Measurements from ENCODE around the gene MRTFB. TPM values are rescaled to one million over a fixed set of nuclear protein-coding genes. Genes with fewer than 3 reads are reported as not detected.

Gene MRTFB
- total and polyA plus RNA-seq, 2 of the 13 experiments (the other 11 are each of a cell fraction or from before 2014, with no cell fraction given) = 11.4 to 14.0 TPM

- peak; percentile 76 for TF ChIP-seq ZNF770 (CRISPR knock-in tag; IDR thresholded peaks at IDR 0.05)
- TF ChIP-seq ZNF10 (CRISPR knock-in tag; IDR thresholded peaks at IDR 0.05; ENCODE audit: borderline replicate concordance, low read depth) = peak; percentile 84; the same call in 1 of the 2 replicates
- TF ChIP-seq RCOR2 (CRISPR knock-in tag; IDR thresholded peaks at IDR 0.05) = peak; percentile 28; the same call in 1 of the 2 replicates
- no peak for TF ChIP-seq ARNT (IDR thresholded peaks at IDR 0.05)
- TF ChIP-seq FOXK2 (IDR thresholded peaks at IDR 0.05) = 0 out of 2 replicates have a peak, but pooled peaks have one; percentile 14
- peak; percentile 84 for TF ChIP-seq MYPOP (CRISPR knock-in tag; IDR thresholded peaks at IDR 0.05)
- TF ChIP-seq PREB (CRISPR knock-in tag; IDR thresholded peaks at IDR 0.05) = no peak
- TF ChIP-seq PHF8 (CRISPR knock-in tag; IDR thresholded peaks at IDR 0.05) = peak; percentile 85
- peak; percentile 77 for TF ChIP-seq ZNF205 (CRISPR knock-in tag; IDR thresholded peaks at IDR 0.05)
- 0 out of 2 replicates have a peak, but pooled peaks have one; percentile 16 for TF ChIP-seq ZBTB49 (CRISPR knock-in tag; IDR thresholded peaks at IDR 0.05; ENCODE audit: borderline replicate concordance)
- TF ChIP-seq ERF (CRISPR knock-in tag; IDR thresholded peaks at IDR 0.05) = peak; percentile 99
- peak; percentile 69; the same call in 1 of the 2 replicates for TF ChIP-seq SMYD3 (CRISPR knock-in tag; IDR thresholded peaks at IDR 0.05)
- TF ChIP-seq ZNF746 (CRISPR knock-in tag; IDR thresholded peaks at IDR 0.05) = no peak; the same call in none of the 2 replicates
- TF ChIP-seq ZNF430 (CRISPR knock-in tag; IDR thresholded peaks at IDR 0.05) = peak; percentile 79
- TF ChIP-seq ZNF75D (CRISPR knock-in tag; IDR thresholded peaks at IDR 0.05; ENCODE audit: borderline replicate concordance) = no peak
Measured at GRCh38 chr16:14285513-14286367, 214.6 kb downstream of the MRTFB start (continued).

All from HepG2 (cell line).